AG08396 (cell line): ENCODE results near the gene EIF2S1.
A peak's percentile ranks its signal among the peaks of the same experiment; 100 is the strongest.
"Not testable (repeated sequence)": the region's sequence is repeated elsewhere in the genome, so short reads cannot be mapped to it uniquely, and the experiment has no call there.

Source experiments
- DNase-seq: peaks from one replicate; pipeline ENCODE4 v3.0.0; 2012; ENCODE audit warnings: low spot score, mixed read lengths

EIF2S1 gene

GRCh38 chr14:67359775-67360469, at the start of gene EIF2S1, which contains the start of gene ATP6V1D:
Gene EIF2S1 (plus strand): TSS chr14:67360328. CDS start chr14:67364768, 4,440 bp downstream.
Gene ATP6V1D (minus strand): TSS chr14:67359804. CDS start chr14:67359698, 106 bp downstream.
- DNase-seq = peak; percentile 97

- DNase-seq = no peak
These were observed 48.3 kb upstream of the EIF2S1 start for GRCh38 chr14:67311868-67312267.

GRCh38 chr14:67313153-67313552, 47.0 kb upstream of the EIF2S1 start:
- no peak for DNase-seq

GRCh38 chr14:67317822-67318221, 42.3 kb upstream of the EIF2S1 start:
- DNase-seq = no peak

GRCh38 chr14:67319142-67319541, 41.0 kb upstream of the EIF2S1 start:
- no peak for DNase-seq

- DNase-seq = not testable (repeated sequence)
These were observed 30.5 kb upstream of the EIF2S1 start for GRCh38 chr14:67329666-67330065.

GRCh38 chr14:67331368-67332125, 28.6 kb upstream of the EIF2S1 start:
- peak; percentile 21 for DNase-seq

GRCh38 chr14:67332468-67332867, 27.7 kb upstream of the EIF2S1 start:
- no peak for DNase-seq

GRCh38 chr14:67335781-67336180, 24.3 kb upstream of the EIF2S1 start:
- no peak for DNase-seq

GRCh38 chr14:67341231-67341630, 18.9 kb upstream of the EIF2S1 start:
- not testable (repeated sequence) for DNase-seq

- no peak for DNase-seq
These were observed 16.4 kb upstream of the EIF2S1 start for GRCh38 chr14:67343601-67344230.

GRCh38 chr14:67345583-67345982, 14.5 kb upstream of the EIF2S1 start:
- no peak for DNase-seq

- no peak for DNase-seq
These were observed 8.1 kb upstream of the EIF2S1 start for GRCh38 chr14:67352055-67352454.

- no peak for DNase-seq
These were observed 2.8 kb upstream of the EIF2S1 start for GRCh38 chr14:67357186-67357968.

- no peak for DNase-seq
These were observed 2.2 kb upstream of the EIF2S1 start for GRCh38 chr14:67357969-67358354.

GRCh38 chr14:67358924-67359774, 979 bp upstream of the EIF2S1 start:
- peak; percentile 51 for DNase-seq

GRCh38 chr14:67360470-67361206, 510 bp downstream of the EIF2S1 start:
- DNase-seq = no peak

- DNase-seq = no peak
These were observed 5.3 kb downstream of the EIF2S1 start for GRCh38 chr14:67365476-67365875.

GRCh38 chr14:67370830-67371229, 10.7 kb downstream of the EIF2S1 start:
- DNase-seq = no peak
